ENCODE results near the gene MYO5C. TPM values are rescaled to one million over a fixed set of nuclear protein-coding genes. Genes with fewer than 3 reads are reported as not detected.
"Not testable (repeated sequence)": the region's sequence is repeated elsewhere in the genome, so short reads cannot be mapped to it uniquely, and the experiment has no call there.

Gene MYO5C
- polyA plus RNA-seq, 1 donor, result 32.7 TPM

DNA sequence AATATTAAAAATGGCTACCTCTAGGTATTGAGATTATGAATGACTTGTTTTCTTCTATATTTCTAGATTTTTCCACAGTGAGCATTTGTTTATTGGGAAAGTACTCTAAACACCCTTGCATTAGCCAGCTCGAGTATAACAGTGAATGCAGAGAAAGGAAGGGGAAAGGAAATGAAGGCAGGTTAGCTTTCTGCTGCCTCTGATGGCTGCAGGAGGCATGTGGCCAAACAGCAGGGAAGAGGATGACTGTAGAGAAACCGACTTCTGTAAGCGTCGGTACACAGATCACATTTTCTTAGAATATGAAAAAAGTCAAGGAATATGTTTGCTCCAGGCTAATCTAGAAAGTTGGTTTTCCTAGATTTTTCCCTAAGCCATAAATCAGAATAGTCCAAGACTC lies 124.2 kb downstream of the MYO5C start:
- DNase-seq, result no peak

DNA sequence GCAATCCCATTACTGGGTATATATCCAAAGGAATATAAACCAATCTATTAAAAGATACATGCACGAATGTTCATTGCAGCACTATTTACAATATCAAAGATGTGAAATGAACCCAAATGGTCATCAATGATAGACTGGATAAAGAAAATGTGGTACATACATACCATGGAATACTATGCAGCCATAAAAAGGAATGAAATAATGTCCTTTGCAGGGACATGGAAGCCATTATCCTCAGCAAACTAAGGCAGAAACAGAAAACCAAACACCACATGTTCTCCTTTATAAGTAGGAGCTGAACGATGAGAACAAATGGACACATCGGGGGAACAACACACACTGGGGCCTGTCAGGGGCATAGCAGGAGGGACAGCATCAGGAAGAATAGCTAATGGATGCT lies 125.4 kb downstream of the MYO5C start:
- DNase-seq, result not testable (repeated sequence)

DNA sequence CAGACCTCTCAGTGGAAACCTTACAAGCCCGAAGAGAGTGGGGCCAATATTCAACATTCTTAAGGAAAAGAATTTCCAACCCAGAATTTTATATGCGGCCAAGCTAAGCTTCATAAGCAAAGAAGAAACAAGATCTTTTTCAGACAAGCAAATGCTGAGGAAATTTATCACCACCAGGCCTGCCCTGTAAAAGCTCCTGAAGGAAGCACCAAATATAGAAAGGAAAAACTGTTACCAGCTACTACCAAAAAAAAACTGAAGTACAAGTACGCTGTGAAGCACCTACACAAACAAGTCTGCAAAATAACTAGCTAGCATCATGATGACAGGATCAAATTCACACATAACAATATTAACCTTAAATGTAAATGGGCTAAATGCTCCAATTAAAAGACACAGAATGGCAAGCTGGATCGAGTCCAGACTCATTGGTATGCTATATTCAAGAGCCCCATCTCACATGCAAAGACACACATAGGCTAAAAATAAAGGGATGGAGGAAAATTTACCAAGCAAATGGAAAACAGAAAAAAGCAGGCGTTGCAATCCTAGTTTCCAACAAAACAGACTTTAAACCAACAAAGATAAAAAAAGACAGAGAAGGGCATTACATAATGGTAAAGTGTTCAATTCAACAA lies 130.0 kb downstream of the MYO5C start:
- not testable (repeated sequence) for DNase-seq

DNA sequence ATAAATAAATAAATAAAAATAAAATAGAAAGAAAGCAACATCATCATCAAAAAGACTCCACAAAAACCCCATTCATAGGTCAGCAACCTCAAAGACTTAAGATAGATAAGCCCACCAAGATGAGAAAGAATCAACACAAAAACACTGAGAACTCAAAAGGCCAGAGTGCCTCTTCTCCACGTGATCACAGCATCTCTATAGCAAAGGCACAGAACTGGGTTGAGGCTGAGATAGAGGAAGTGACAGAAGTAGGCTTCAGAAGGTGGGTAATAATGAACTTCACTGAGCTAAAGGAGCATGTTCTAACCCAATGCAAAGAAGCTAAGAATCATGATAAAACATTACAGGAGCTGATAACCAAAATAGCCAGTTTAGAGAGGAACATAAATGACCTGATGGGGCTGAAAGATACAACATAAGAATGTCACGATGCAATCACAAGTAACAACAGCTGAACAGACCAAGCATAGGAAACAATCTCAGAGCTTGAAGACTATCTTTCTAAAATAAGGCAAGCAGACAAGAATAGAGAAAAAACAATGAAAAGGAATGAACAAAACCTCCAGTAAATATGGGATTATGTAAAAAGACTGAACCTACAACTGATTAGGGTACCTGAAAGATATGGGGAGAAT lies 130.9 kb downstream of the MYO5C start:
- DNase-seq, result no peak

DNA sequence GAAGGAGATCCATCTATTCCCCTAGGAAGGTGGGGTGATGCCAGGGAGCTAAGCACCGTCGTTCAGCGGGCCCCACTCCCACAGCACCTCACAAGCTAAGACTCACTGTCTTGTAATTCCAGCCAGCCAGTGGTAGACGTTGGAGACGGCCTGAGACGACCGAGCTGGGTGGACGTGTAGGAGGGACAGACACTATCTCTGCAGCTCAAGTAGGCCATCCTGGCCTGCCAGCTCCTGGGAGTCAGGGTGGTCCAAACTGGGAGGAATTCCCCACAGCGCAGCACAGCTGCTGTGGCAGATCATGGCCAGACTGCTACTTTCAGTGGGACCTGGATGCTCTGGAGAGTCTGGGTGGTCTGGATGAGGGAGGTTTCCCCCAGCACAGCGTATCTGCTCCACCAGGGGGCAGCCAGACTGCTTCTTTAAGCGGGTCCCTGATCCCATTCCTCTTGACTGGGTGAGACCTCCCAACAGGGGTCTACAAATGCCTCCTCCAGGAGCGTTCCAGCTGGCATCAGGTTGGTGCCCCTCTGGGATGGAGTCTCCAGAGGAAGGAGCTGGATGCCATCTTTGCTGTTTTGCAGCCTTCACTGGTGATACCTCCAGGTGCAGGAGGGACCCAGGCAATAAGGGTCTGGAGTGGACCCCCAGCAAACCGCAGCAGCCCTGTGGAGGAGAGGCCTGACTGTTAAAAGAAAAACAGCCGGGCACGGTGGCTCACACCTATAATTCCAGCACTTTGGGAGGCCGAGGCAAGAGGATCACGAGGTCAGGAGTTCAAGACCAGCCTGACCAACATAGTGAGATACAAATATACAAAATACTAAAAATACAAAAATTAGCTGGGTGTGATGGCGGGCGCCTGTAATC lies 132.0 kb downstream of the MYO5C start:
- no peak for DNase-seq

DNA sequence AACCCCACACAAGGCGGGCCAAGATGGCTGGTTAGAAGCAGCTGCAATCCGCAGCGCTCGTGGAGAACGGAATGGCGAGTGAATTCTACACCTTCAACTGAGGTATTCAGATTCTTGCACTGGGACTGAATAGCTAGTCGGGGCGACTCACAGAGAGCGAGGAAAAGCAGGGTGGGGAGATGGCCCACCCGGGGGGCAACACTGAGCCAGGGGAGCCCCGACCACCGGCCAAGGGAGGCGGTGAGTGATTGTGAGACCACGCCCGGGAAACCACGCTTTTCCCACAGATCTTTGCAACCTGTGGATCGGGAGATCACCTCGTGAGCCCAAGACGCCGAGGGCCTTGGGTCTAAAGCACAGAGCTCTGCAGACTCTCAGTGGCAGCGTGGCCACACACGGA lies 132.7 kb downstream of the MYO5C start:
- DNase-seq, result no peak

DNA sequence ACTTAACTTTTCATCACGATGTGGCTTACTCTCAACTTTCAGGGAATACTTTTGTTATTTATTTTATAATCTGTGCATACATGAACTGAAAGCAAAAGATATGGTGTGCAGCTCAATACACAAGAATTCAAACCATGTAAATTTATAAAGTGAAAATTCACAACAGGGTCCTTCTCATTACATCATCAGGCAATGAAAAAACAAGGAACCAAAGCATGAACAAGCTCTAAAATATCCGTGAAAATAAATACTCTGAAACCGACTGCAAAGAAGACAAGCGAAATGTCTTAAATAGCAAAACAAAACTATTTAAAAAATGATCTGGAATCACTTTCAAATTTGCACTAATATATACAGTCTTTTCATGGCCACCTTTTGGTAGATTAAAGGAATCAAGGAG lies 133.3 kb downstream of the MYO5C start:
- no peak for DNase-seq

DNA sequence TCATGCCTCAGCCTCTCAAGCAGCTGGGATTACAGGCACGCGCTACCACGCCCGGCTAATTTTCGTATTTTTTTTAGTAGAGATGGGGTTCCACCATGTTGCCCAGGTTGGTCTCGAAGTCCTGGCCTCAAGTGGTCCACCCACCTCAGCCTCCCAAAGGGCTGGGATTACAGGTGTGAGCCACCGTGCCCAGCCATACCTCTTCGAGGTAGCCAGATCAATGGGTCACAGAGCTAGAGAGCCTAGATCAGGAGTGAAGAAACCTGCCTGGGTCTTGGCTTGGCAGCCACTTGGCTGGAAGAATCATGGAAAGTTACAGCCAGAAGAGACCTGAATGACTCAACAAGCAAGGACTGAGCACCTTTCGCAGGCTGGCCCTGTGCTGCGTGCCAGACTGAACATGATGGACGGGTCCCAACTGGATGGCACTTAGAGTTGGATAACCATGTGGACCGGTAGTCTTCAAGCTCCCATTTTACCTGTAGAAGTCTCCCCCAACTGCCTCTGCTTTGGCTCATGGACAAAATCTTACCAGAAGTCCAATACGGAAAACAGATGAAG lies 134.1 kb downstream of the MYO5C start:
- no peak for DNase-seq

DNA sequence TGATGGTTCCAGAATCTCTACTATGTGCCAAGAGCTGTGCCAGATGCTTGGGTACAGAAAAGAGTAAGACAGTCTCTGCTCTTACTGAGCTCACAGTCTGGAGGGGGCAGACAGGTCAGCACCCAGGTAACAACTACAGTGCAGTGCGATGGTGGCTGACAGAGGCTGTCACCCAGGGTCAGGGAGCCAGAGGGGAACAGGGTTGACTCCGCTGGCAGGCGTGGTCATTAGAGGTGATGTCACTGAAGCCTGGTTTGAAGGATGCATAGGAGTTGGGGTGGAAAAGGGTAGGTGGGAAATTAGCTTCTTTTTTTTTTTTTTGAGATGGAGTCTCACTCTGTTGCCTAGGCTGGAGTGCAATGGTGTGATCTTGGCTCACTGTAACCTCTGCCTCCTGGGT lies 136.0 kb downstream of the MYO5C start:
- DNase-seq, result no peak

DNA sequence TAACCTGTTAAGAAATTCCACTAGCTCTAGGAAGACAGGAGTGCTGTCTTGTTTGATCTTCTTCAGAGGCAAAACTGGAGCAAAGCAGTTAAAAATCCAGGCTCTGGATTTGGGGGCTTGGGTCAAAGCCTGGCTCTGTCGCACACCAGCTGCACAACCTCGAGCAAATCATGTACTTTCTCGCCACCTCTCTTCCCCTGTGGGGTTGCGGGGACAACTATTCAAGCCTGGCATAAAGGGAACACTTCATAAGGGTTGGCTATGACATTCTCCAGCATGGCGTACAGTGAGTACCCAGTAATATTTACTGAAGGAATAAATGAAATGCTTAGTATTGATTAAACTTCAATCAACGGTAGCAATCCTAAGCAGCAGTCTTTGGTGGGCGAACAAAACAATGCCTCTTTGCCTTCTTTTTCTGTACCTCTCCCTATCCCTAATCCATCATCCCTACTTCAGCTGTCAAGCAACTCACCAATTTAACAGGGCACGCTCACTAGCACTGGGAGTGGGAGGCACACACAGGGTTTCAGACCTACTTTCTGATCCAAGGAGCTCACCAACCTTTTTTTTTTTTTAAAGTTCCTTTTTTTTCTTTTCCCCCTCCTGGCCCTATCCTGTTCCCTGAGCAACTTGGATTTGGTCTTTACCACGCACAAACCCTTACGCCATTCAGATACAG lies 137.4 kb downstream of the MYO5C start:
- no peak for DNase-seq

DNA sequence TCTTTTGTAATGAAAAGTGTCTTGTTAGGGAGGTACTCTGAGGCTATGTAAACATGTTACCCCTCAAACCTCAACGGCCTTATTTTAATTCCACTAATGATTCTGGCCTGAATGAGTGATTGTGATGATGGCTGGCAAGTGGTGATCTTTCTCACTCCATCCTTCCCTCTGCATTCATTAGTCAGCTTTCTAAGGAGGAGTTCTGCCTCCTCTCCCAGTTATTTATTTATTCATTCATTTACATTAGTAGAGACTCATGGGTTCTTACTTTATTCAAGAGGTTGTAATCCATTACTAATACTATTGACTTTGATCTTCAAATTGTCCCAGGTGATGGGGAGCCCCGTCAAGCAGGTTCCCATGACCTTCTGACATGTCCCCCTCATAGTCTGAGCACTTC lies 139.7 kb downstream of the MYO5C start:
- no peak for DNase-seq

DNA sequence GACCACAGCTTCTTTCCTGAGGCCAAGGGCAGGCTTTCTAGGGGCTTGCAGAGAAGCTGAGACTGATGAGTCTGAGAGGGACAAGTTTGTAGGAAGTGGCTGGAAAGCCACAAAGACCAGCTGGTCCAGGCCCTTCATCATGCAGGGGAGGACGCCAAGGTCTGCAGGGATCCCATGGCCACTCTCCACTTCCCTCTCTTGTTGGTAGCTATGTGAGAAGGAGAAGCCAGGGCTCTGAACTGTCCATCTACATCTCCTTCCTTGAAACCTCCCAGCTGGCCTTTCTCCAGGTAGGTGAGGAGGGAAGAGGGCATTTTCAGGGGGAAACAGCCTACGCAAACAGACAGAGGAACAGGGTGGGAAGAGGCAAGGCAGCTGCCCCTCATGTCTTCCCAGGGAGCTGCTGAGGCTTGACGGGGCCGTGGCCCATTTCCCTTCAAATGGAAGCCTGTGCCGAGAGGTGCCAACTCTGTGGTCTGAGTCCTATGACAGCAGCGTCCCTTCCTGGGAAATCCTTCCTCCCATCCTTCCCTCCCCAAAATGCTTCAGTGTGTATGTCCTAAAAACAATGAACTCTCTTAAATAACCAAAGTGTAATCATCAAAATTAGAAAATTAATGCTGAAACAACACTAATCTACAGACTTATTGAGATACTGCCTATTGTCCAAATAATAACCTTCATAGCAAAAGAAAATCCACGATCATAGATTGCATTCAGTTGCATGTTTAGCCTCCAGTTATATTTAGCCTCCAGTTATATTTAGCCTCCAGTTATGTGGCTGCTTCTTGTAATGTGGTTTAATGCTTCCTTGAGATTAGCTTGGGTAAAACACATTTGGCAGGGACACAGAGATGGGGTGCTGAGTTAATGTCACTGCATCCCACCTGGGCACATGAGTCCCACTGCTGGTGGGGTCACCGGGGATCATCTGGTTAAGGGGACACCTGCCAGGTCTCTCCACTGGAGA lies 140.4 kb downstream of the MYO5C start:
- DNase-seq, result no peak

DNA sequence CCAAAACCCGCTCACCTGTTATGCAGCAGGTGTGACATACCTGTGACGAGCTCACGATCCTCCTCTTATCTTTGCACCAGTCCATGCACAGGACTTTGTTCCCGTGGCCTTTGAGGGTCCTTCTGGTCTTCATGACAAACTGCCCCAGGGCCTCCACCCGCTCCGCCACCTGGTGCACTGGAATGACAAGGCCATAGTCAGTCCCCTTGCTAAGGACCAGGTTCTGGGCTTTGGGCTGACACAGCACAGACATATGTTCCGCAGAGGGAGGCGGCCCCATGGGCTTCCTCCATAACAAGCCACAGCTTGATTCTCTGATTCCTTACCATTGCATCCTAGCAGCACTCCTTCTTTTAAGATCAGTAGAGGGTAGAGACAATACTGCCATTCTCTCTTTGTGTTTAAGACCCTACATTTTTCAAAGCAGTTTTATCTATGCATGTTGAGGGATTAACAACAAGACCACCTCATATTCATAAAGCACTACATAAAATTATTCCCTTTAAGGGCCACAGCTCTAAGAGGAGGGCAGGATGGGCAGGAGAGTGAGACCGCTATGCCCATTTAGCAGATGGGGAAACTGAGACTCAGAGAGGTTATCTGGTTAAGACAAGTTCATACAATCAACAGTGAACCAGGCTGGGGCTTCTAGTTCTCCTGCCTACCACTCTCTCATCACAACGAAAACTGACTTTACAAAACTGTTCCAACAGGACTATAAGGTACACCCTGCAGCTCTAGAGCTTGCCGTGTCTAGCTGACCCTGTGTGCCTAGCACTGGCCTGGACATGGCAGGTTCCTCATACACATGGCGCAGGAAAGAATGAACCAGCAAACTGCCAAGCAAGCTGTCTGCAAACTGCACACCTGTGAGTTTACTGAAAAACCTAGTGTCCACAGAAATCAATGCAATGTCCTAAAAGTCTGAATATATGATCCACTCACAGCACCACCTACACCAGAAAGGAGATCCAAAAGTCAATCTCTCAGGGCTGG lies 141.4 kb downstream of the MYO5C start:
- no peak for DNase-seq

DNA sequence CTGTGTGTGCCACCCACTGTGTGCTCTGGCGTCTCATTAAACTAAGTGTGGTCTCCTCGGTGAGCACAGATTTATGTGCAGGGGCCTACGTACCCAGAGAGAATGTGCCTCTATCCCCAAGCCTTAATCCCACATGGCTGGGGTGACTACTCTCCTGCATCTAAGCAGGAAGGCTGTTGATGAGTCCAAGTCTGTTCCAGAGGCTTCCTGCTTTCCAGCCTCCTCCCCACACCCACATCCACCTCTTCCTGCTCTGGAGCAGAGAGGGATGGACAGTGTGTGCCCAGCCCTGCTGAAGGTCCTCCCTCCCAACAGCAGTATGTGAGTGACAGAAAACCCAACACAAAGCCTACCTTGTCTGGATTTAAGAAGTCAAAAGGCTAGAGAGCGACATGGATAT lies 144.3 kb downstream of the MYO5C start:
- DNase-seq, result no peak

DNA sequence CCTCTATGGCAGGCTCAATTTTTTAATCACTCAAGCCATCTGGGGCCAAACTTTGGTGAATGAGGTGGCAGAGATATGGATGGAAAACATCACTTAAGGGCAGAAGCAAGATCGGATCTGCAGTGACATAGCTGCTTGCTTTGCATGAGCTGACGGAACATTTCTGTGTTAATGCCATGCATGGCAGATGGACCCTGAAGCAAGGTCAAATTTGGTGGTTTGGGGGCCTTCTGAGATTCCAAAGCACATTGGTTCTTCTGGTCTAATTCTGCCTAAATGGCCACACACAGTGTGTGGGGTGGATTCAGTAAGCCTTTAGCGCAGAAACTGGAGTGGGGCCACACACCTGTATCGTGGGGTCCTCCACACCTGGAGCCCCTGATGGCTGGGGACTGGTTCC lies 144.7 kb downstream of the MYO5C start:
- DNase-seq, result no peak

DNA sequence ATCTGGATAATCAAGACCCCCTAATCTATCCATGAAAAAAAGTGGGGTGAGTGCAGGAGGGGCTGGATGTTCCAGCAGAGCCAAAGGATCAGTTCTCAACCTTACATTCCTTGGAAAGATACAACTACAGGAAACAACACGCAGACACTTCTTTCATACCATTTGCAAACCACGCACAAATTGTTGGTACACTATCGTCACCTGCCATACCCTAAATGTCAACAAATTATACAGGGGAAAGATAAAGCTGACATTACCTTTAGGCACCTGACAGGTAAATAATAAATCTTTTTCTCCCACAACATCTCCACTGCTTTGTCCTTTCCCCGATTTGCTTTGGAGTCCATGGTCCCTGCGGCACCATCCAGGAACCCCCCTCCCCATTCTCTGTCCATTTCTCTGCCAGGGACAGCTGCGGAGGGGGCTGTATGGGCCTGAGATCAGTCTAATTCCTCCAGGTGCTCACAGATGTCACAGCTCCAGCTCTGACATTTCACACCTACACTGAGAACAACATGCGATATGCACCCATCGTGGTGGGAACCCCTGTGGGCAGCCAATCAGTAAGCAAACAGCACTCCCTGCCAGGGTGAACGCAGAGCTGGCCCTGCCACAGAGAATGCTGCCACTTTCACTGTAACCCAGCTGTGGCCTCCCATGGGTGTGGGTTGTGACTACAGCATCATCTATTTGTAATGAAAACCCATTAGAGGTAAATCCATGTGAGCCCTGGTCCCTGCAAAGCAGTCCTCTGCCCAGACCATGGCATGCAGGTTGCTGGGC lies 145.4 kb downstream of the MYO5C start:
- no peak for DNase-seq

DNA sequence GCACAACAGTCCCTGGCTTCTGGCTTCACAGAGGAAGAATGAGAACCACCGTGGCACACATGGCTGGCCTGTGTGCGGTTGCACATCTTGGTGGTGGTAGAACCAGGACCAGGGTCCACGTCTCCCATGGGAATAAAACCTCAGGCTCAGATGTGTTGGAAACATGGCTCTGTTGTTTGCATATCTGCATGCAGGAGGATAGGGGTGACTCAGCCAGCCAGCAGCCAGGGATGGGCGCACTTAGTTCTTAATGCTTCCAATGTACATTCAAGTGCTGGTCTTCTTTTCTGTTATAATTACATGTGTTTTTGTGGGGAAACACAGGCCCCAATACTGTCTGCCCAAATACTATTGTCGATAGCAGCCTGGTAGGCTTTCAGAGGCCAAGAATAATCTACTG lies 147.2 kb downstream of the MYO5C start:
- no peak for DNase-seq

DNA sequence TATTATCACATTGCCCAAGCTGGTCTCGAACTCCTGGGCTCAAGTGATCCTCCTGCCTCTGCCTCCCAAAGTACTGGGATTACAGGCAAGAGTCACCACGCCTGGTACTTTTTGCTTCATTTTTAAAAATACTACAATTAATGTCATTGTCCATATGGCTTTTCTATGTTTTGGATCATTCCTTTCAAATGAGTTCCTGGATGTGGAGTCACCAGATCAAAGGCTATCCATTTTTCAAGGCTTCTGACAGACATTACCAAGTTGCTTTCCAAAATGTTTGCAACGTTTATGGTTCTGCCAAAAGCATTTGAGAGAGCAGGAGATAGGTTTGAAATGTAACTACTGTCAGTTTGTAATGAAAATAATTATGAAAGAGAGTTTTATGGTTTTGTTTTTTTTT lies 148.8 kb downstream of the MYO5C start:
- no peak for DNase-seq

DNA sequence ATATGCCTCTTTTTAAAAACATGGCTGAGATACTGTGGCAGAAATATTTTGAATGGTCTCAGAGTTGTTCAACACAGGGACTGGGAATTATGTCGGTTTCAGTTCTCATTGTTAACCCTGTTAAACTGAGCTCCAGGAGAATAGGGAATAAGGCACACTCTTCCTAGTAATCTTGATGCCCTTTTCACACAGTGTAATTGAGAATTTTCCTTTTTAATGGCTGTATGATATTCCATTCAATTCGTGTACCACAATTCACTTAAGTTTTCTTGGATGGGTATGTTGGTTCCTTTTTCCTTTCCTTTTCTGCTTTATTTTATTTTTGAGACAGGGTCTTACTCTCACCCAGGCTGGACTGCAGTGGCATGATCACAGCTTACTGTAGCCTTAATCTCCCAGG lies 149.3 kb downstream of the MYO5C start:
- no peak for DNase-seq

Data from left kidney (tissue), 2 donors.